Chondrocyte (in vitro differentiated cells): Measurements from ENCODE around the gene SDS. TPM values are rescaled to one million over a fixed set of nuclear protein-coding genes. Genes with fewer than 3 reads are reported as not detected.

Source experiments
- DNase-seq: peaks from one replicate; pipeline ENCODE4 v3.0.0; 2021; ENCODE audit warnings: mixed read lengths, low spot score
- H3K27ac Mint-ChIP-seq: one replicate; pipeline ENCODE4 v1.8.0; 2021; ENCODE audit warnings: mild to moderate bottlenecking, moderate library complexity, mixed read lengths; ENCODE audit not compliant: unreplicated experiment
- H3K27me3 Mint-ChIP-seq: 2 replicates; pipeline ENCODE4 v1.8.0; 2021; ENCODE audit warnings: low read depth, mixed read lengths
- H3K36me3 Mint-ChIP-seq: 2 replicates; pipeline ENCODE4 v1.8.0; 2021; ENCODE audit warnings: low read depth, mixed read lengths
- H3K4me1 Mint-ChIP-seq: 2 replicates; pipeline ENCODE4 v1.8.0; 2021; ENCODE audit warnings: low read depth, mild to moderate bottlenecking, mixed read lengths
- H3K4me3 Mint-ChIP-seq: one replicate; pipeline ENCODE4 v1.8.0; 2021; ENCODE audit warnings: mild to moderate bottlenecking, moderate library complexity, mixed read lengths; ENCODE audit not compliant: unreplicated experiment
- H3K9me3 Mint-ChIP-seq: 2 replicates; pipeline ENCODE4 v1.8.0; 2021; ENCODE audit warnings: low read depth, mixed read lengths
- CTCF ChIP-seq: fragments of 200-600 bp; sonication (generic); IDR thresholded peaks from 2 replicates; pipeline ENCODE4 v1.5.0; 2021; ENCODE audit warnings: antibody characterized with exemption, mild to moderate bottlenecking, moderate library complexity
- total RNA-seq: library from RNA; stranded (reverse); gene quantifications from 3 replicates; pipeline ENCODE4 v1.2.1, GENCODE V29; 2021

The SDS gene
- total RNA-seq, 1 donor from 2014 or later: not detected

- Mint-ChIP-seq H3K36me3 (no peaks in the 10 kb centered on the region), H3K4me3 (no peak overlapping the region)
- no peak for TF ChIP-seq CTCF
Observed at GRCh38 chr12:113351089-113351488, 52.6 kb downstream of the SDS start.

GRCh38 chr12:113348849-113349536, 54.7 kb downstream of the SDS start:
- DNase-seq: no peak
- Mint-ChIP-seq H3K9me3 (no peaks in the 10 kb centered on the region), H3K36me3 (no peaks in the 10 kb centered on the region), H3K27me3 (peaks cover 6% of the 10 kb centered on the region), H3K4me3 (no peak overlapping the region), H3K27ac (no peak overlapping the region), H3K4me1 (no peaks in the 10 kb centered on the region)
- TF ChIP-seq CTCF: no peak

More at GRCh38 chr12:113351089-113351488, 52.6 kb downstream of the SDS start:
- H3K4me1 Mint-ChIP-seq: no peaks in the 10 kb centered on the region
- peaks cover 6% of the 10 kb centered on the region for H3K27me3 Mint-ChIP-seq
- H3K27ac Mint-ChIP-seq: no peak overlapping the region
- DNase-seq: no peak
- no peaks in the 10 kb centered on the region for H3K9me3 Mint-ChIP-seq

- no peaks in the 10 kb centered on the region for H3K9me3 Mint-ChIP-seq
- H3K4me3 Mint-ChIP-seq: no peak overlapping the region
- no peak overlapping the region for H3K27ac Mint-ChIP-seq
Observed at GRCh38 chr12:113347892-113348291, 55.8 kb downstream of the SDS start.

GRCh38 chr12:113347107-113347506, 56.6 kb downstream of the SDS start:
- no peaks in the 10 kb centered on the region for H3K9me3 Mint-ChIP-seq
- peaks cover 2% of the 10 kb centered on the region for H3K27me3 Mint-ChIP-seq
- H3K4me3 Mint-ChIP-seq: no peak overlapping the region
- no peak overlapping the region for H3K27ac Mint-ChIP-seq
- H3K36me3 Mint-ChIP-seq: no peaks in the 10 kb centered on the region
- no peaks in the 10 kb centered on the region for H3K4me1 Mint-ChIP-seq
- no peak for DNase-seq
- no peak for TF ChIP-seq CTCF

More at GRCh38 chr12:113347892-113348291, 55.8 kb downstream of the SDS start:
- H3K36me3 Mint-ChIP-seq: no peaks in the 10 kb centered on the region
- no peaks in the 10 kb centered on the region for H3K4me1 Mint-ChIP-seq
- TF ChIP-seq CTCF: no peak
- no peak for DNase-seq
- H3K27me3 Mint-ChIP-seq: peaks cover 6% of the 10 kb centered on the region

GRCh38 chr12:113346353-113346752, 57.3 kb downstream of the SDS start:
- H3K4me3 Mint-ChIP-seq: no peak overlapping the region
- H3K4me1 Mint-ChIP-seq: no peaks in the 10 kb centered on the region
- no peak for TF ChIP-seq CTCF
- H3K36me3 Mint-ChIP-seq: no peaks in the 10 kb centered on the region
- DNase-seq: no peak
- H3K27me3 Mint-ChIP-seq: peaks cover 5% of the 10 kb centered on the region
- H3K27ac Mint-ChIP-seq: no peak overlapping the region
- no peaks in the 10 kb centered on the region for H3K9me3 Mint-ChIP-seq
